ENCODE measurements around the gene DCUN1D2.

DCUN1D2 gene

GRCh38 chr13:113422807-113423519 lies 67.5 kb downstream of the DCUN1D2 start:
- DNase-seq: no peak

GRCh38 chr13:113421673-113422270 lies 68.7 kb downstream of the DCUN1D2 start:
- DNase-seq: no peak

- DNase-seq: no peak
Observed at GRCh38 chr13:113420833-113421600, 69.5 kb downstream of the DCUN1D2 start.

GRCh38 chr13:113420232-113420631 lies 70.3 kb downstream of the DCUN1D2 start:
- DNase-seq: no peak

GRCh38 chr13:113419531-113420193 lies 70.8 kb downstream of the DCUN1D2 start:
- DNase-seq: no peak

GRCh38 chr13:113418722-113419049 lies 71.8 kb downstream of the DCUN1D2 start:
- DNase-seq: no peak

- DNase-seq: no peak
Observed at GRCh38 chr13:113417836-113418721, 72.4 kb downstream of the DCUN1D2 start.

- DNase-seq: no peak
Observed at GRCh38 chr13:113417008-113417751, 73.3 kb downstream of the DCUN1D2 start.

- no peak for DNase-seq
Observed at GRCh38 chr13:113415825-113416224, 74.7 kb downstream of the DCUN1D2 start.

- no peak for DNase-seq
Observed at GRCh38 chr13:113415032-113415431, 75.5 kb downstream of the DCUN1D2 start.

GRCh38 chr13:113414335-113414734 lies 76.2 kb downstream of the DCUN1D2 start:
- DNase-seq: no peak

- no peak for DNase-seq
Observed at GRCh38 chr13:113413898-113414282, 76.6 kb downstream of the DCUN1D2 start.

- DNase-seq: no peak
Observed at GRCh38 chr13:113413178-113413897, 77.2 kb downstream of the DCUN1D2 start.

GRCh38 chr13:113412440-113412839 lies 78.1 kb downstream of the DCUN1D2 start:
- no peak for DNase-seq

GRCh38 chr13:113411216-113412023 lies 79.1 kb downstream of the DCUN1D2 start:
- DNase-seq: no peak

GRCh38 chr13:113410472-113411201 lies 79.9 kb downstream of the DCUN1D2 start:
- DNase-seq: no peak

GRCh38 chr13:113408562-113408961 lies 81.9 kb downstream of the DCUN1D2 start:
- DNase-seq: no peak

- DNase-seq: no peak
Observed at GRCh38 chr13:113407531-113408393, 82.7 kb downstream of the DCUN1D2 start.

All from hippocampal formation (tissue), 2 donors.